Measurements from ENCODE around the gene TYK2. TPM values are rescaled to one million over a fixed set of nuclear protein-coding genes. Genes with fewer than 3 reads are reported as not detected.

TYK2 gene
- total RNA-seq, result 147 and 148 TPM in 2 replicates
- long read RNA-seq, full-length matches to known transcripts, result 16 of 37 reads
- long read RNA-seq, partial matches to known transcripts, result 11 of 37 reads
- long read RNA-seq, other reads (novel, unspliced or antisense), result 10 of 37 reads

GRCh38 chr19:10380313-10381102 is at the start of gene TYK2:
Gene TYK2 (minus strand): TSS chr19:10380572. CDS start chr19:10378406, 2,166 bp downstream.
- H3K4me3 Mint-ChIP-seq (ENCODE audit: low read depth), result peak within 1 kb of the TSS; percentile 91
- no peaks in the 10 kb centered on the region for H3K27me3 Mint-ChIP-seq
- DNase-seq (ENCODE audit: low spot score, unreplicated experiment), result peak; percentile 94
- H3K4me1 Mint-ChIP-seq (ENCODE audit: low read depth), result peaks cover 7% of the 10 kb centered on the region
- H3K9me3 Mint-ChIP-seq (ENCODE audit: low read depth), result no peaks in the 10 kb centered on the region
- no peak for TF ChIP-seq CTCF (IDR thresholded peaks at IDR 0.05; ENCODE audit: unreplicated experiment)
- H3K27ac Mint-ChIP-seq, result peak within 1 kb of the TSS; percentile 98
- H3K36me3 Mint-ChIP-seq (ENCODE audit: insufficient read depth), result peaks cover 5% of the 10 kb centered on the region

- H3K27ac Mint-ChIP-seq, result no peak overlapping the region
- DNase-seq (ENCODE audit: low spot score, unreplicated experiment), result no peak
- H3K4me3 Mint-ChIP-seq (ENCODE audit: low read depth), result no peak overlapping the region
- H3K36me3 Mint-ChIP-seq (ENCODE audit: insufficient read depth), result no peaks in the 10 kb centered on the region
- no peak for TF ChIP-seq CTCF (IDR thresholded peaks at IDR 0.05; ENCODE audit: unreplicated experiment)
- no peaks in the 10 kb centered on the region for H3K4me1 Mint-ChIP-seq (ENCODE audit: low read depth)
- H3K27me3 Mint-ChIP-seq, result peaks cover 86% of the 10 kb centered on the region
- no peaks in the 10 kb centered on the region for H3K9me3 Mint-ChIP-seq (ENCODE audit: low read depth)
Observed at GRCh38 chr19:10428996-10429381, 48.6 kb upstream of the TYK2 start.

DNA sequence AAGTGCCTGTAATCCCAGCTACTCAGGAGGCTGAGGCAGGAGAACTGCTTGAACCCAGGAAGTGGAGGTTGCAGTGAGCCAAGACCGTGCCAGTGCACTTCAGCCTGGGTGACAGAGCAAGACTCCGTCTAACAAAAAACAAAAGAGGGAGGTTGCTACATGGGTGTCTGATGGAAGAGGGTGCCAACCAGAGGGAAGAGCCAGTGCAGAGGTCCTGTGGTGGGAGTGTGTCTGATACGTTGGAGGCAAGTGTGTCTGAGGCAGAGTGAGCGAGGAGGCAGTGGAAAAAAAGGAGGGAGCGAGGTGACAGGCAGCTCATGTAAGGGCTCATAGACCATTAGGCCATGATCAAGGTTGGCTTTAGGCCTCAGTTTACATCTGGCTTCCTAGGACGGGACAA is 46.8 kb upstream of the TYK2 start:
- Mint-ChIP-seq H3K27ac (no peak overlapping the region), H3K27me3 (peaks cover 90% of the 10 kb centered on the region), H3K4me3 (ENCODE audit: low read depth) (no peak overlapping the region), H3K4me1 (ENCODE audit: low read depth) (no peaks in the 10 kb centered on the region), H3K9me3 (ENCODE audit: low read depth) (no peaks in the 10 kb centered on the region), H3K36me3 (ENCODE audit: insufficient read depth) (no peaks in the 10 kb centered on the region)
- TF ChIP-seq CTCF (IDR thresholded peaks at IDR 0.05; ENCODE audit: unreplicated experiment), result no peak
- DNase-seq (ENCODE audit: low spot score, unreplicated experiment), result no peak

DNA sequence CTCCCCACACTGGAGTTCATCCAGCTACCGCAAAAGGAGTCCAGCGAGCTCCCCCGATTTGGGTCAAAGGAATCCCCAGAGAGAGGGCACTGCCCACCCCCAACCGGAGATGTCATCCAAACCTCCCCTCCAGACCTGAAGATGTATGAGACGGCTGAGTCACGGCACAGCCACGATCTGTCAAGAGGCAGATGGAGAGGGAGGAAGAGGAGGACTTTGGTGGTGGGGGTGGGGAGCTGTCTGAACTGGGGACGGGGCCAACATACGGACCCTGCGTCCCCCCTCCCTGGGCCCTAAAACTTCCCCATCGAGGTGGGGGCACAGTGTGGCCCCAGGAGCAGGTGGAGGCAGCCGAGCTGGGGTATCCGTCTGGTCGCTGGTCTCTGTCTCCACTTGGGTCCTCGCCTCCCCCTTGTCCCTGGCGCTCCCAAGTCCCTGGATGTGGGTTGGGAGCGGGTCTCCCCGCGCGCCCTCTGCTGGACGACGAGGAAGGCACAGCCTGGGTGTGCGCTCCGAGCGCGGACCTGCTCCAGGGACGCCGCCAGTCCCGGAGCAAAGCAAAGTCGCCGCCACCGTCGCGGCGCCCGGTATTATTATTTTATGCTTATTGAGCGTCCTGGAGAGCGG is 43.8 kb upstream of the TYK2 start:
- Mint-ChIP-seq H3K9me3 (ENCODE audit: low read depth) (no peaks in the 10 kb centered on the region), H3K4me1 (ENCODE audit: low read depth) (peaks cover 5% of the 10 kb centered on the region), H3K27ac (no peak overlapping the region), H3K36me3 (ENCODE audit: insufficient read depth) (no peaks in the 10 kb centered on the region), H3K27me3 (peaks cover 89% of the 10 kb centered on the region), H3K4me3 (ENCODE audit: low read depth) (no peak overlapping the region)
- TF ChIP-seq CTCF (IDR thresholded peaks at IDR 0.05; ENCODE audit: unreplicated experiment), result peak; percentile 94
- DNase-seq (ENCODE audit: low spot score, unreplicated experiment), result peak; percentile 90

GRCh38 chr19:10422846-10423245 is 42.5 kb upstream of the TYK2 start:
- Mint-ChIP-seq H3K27me3 (peaks cover 86% of the 10 kb centered on the region), H3K36me3 (ENCODE audit: insufficient read depth) (no peaks in the 10 kb centered on the region), H3K4me3 (ENCODE audit: low read depth) (no peak overlapping the region), H3K4me1 (ENCODE audit: low read depth) (peaks cover 8% of the 10 kb centered on the region), H3K9me3 (ENCODE audit: low read depth) (no peaks in the 10 kb centered on the region), H3K27ac (no peak overlapping the region)
- DNase-seq (ENCODE audit: low spot score, unreplicated experiment), result no peak
- no peak for TF ChIP-seq CTCF (IDR thresholded peaks at IDR 0.05; ENCODE audit: unreplicated experiment)
